A673 (cell line): ENCODE measurements around the gene OR52D1. TPM values are rescaled to one million over a fixed set of nuclear protein-coding genes. Genes with fewer than 3 reads are reported as not detected.

Experiments used
- BruUV-seq: library from RNA; stranded (reverse); fragments of 400-500 nt; replicated peaks from 2 replicates; lab custom pipeline; 2021; lab: Mats Ljungman, UMichigan
- CTCF ChIA-PET: fragments of 300-600 bp; sonication (Branson Sonifier 250); formaldehyde crosslinking; loops from one replicate; lab custom pipeline; 2022; ENCODE audit warnings: antibody characterized with exemption; lab: Charles Lee
- POLR2A ChIA-PET: fragments of 300-600 bp; sonication (Branson Sonifier 250); formaldehyde crosslinking; loops from one replicate; lab custom pipeline; 2022; ENCODE audit warnings: antibody characterized with exemption; ENCODE audit not compliant: low non-redundant PET; lab: Charles Lee
- DNase-seq: peaks from one replicate; pipeline ENCODE4 v3.0.0-alpha.2; 2015; ENCODE audit warnings: low spot score
- H3K27ac ChIP-seq: fragments of 200-600 bp; sonication (generic); 2 replicates; pipeline ENCODE4 v1.5.1; 2016; ENCODE audit warnings: mixed run types, low read depth, mild to moderate bottlenecking, mixed read lengths, antibody characterized with exemption, low read length; ENCODE audit not compliant: poor library complexity, severe bottlenecking
- H3K27me3 ChIP-seq: fragments of 200-600 bp; sonication (generic); replicated peaks from 2 replicates; pipeline ENCODE4 v1.6.1; 2017; ENCODE audit warnings: mixed run types, low read depth, mild to moderate bottlenecking, mixed read lengths, antibody characterized with exemption, low read length; ENCODE audit not compliant: insufficient read depth, poor library complexity
- H3K36me3 ChIP-seq: fragments of 200-600 bp; sonication (generic); 2 replicates; pipeline ENCODE4 v1.6.1; 2016; ENCODE audit warnings: mixed run types, mild to moderate bottlenecking, mixed read lengths, antibody characterized with exemption, low read length; ENCODE audit not compliant: insufficient read depth, poor library complexity, severe bottlenecking
- H3K4me1 ChIP-seq: fragments of 200-600 bp; sonication (generic); 2 replicates; pipeline ENCODE4 v1.6.1; 2017; ENCODE audit warnings: mixed run types, mild to moderate bottlenecking, mixed read lengths, antibody characterized with exemption, low read length; ENCODE audit not compliant: insufficient read depth, poor library complexity, severe bottlenecking
- H3K4me3 ChIP-seq: fragments of 200-600 bp; sonication (generic); 2 replicates; pipeline ENCODE4 v1.5.1; 2016; ENCODE audit warnings: low read depth, mixed run types, mild to moderate bottlenecking, mixed read lengths, low read length; ENCODE audit not compliant: poor library complexity, severe bottlenecking
- H3K9me3 ChIP-seq: fragments of 200-600 bp; sonication (generic); 2 replicates; pipeline ENCODE4 v1.6.1; 2016; ENCODE audit warnings: mixed run types, low read depth, mild to moderate bottlenecking, mixed read lengths, antibody characterized with exemption, low read length; ENCODE audit not compliant: poor library complexity, severe bottlenecking
- EZH2 ChIP-seq: fragments of 200-600 bp; sonication (generic); IDR thresholded peaks from 2 replicates; pipeline ENCODE4 v1.6.1; 2017; ENCODE audit warnings: borderline replicate concordance, low read depth, mild to moderate bottlenecking, mixed read lengths, antibody characterized with exemption, low read length; ENCODE audit not compliant: poor library complexity, severe bottlenecking
- intact Hi-C: fragments of 100-400 bp; cut with micrococcal nuclease; formaldehyde crosslinking; loops from one replicate; pipeline ENCODE4 v1.10.0; 2022; ENCODE audit not compliant: unreplicated experiment
- total RNA-seq: library from RNA; stranded (reverse); gene quantifications from 2 replicates; pipeline ENCODE4 v1.2.3, GENCODE V29; 2021
- TF ChIP-seq, protein P1 (sequence below): fragments of 300-800, 200-600 bp; sonication (generic); conservative IDR thresholded peaks from 2 replicates; pipeline ENCODE4 v1.5.1; 2017; ENCODE audit warnings: low read depth, mild to moderate bottlenecking, antibody characterized with exemption, low read length, moderate library complexity, mixed read lengths

OR52D1 gene
- total RNA-seq, 1 experiment from 2014 or later, result not detected

DNA sequence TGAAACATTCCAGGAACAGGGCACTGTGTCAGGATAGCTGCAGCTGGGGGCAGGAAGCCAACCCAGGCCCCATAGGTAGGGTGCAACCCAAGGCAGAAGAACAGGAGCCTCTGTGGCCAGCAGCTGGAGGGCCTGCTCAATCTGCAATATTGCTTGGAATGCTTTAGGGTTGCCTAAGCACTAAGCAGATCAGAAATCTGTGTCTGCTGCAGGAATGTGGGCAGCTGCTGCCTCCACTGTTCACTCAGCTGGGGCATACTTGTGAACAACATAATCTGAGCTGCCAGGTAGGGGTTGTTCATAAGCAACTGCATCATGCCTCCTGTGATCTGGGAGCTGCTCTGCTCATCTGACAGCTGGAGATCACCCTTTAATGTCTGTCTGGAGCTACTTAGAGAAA, 26.4 kb downstream of the OR52D1 start:
- CTCF ChIA-PET, result no interaction called here

DNA sequence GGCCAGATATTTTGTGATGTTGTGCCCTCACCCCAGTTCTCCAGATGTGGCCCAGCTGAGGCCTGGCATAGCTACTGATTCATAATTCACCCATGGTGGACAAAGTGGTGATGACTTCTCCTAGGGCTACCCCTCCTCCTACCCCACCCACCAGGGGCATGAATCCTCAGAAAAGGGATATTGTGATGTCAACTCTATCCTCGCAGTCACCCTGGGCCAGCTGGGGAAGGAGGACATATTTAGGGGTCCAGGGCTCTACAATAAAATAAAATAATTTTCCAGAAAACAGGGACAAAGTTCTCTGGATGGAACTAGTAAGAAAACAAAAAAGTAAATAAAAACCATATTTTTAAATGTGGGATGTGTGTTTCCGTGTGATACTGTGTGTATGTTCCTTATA, 28.1 kb downstream of the OR52D1 start, which contains the start of gene UBQLNL:
TSS of gene UBQLNL (minus strand) at position 101 of the 400 bp plus-strand sequence. CDS start 258 bp downstream, outside the sequence.
- TF ChIP-seq, protein P1, sequence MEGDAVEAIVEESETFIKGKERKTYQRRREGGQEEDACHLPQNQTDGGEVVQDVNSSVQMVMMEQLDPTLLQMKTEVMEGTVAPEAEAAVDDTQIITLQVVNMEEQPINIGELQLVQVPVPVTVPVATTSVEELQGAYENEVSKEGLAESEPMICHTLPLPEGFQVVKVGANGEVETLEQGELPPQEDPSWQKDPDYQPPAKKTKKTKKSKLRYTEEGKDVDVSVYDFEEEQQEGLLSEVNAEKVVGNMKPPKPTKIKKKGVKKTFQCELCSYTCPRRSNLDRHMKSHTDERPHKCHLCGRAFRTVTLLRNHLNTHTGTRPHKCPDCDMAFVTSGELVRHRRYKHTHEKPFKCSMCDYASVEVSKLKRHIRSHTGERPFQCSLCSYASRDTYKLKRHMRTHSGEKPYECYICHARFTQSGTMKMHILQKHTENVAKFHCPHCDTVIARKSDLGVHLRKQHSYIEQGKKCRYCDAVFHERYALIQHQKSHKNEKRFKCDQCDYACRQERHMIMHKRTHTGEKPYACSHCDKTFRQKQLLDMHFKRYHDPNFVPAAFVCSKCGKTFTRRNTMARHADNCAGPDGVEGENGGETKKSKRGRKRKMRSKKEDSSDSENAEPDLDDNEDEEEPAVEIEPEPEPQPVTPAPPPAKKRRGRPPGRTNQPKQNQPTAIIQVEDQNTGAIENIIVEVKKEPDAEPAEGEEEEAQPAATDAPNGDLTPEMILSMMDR, result no peak
- no peak for TF ChIP-seq EZH2
- BruUV-seq, result no TSS peak
- Histone ChIP-seq H3K4me1 (no peaks in the 10 kb centered on the region), H3K36me3 (no peaks in the 10 kb centered on the region), H3K4me3 (no peak within 1 kb of the TSS), H3K27me3 (no peaks in the 10 kb centered on the region), H3K9me3 (no peaks in the 10 kb centered on the region), H3K27ac (no peak within 1 kb of the TSS)
- intact Hi-C loops, result no loop called here
- no peak for DNase-seq
- ChIA-PET POLR2A (no interaction called here), CTCF (no interaction called here)

More for the DNA sequence above, 26.4 kb downstream of the OR52D1 start:
- POLR2A ChIA-PET, result no interaction called here
- no peaks in the 10 kb centered on the region for H3K27me3 ChIP-seq
- no TSS peak for BruUV-seq
- H3K36me3 ChIP-seq, result no peaks in the 10 kb centered on the region
- H3K27ac ChIP-seq, result no peak overlapping the region
- no peaks in the 10 kb centered on the region for H3K9me3 ChIP-seq
- intact Hi-C loops, result no loop called here
- no peaks in the 10 kb centered on the region for H3K4me1 ChIP-seq
- H3K4me3 ChIP-seq, result no peak overlapping the region
- TF ChIP-seq, protein P1, result no peak
- no peak for TF ChIP-seq EZH2
- no peak for DNase-seq

DNA sequence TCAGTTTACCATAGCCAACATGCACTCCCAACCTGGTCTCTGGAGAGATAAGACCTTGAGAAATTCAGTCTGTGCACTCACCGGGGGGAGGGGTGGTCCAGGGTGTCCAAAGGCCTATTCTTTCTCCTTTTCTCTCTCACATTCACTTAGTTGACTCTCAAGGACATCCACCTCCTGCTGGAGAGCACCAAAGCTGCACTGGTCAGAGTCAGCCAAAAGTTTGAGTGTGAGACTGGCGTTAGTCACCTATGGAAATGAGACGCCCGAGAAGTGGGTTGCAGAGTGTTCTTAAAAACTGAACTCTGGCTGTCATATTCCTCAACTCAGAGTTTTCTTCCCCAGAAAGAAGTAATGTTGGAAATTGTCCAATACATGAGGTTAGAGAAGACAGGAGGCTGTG, 33.1 kb downstream of the OR52D1 start:
- ChIA-PET POLR2A (no interaction called here), CTCF (interaction anchor here (0.6 kb wide), 1 partner anchor 45 kb away, joined by 4 read pairs; no protein-coding TSS in a partner anchor)
- intact Hi-C loops, result no loop called here
- H3K9me3 ChIP-seq, result no peaks in the 10 kb centered on the region
- TF ChIP-seq, protein P1, result no peak
- TF ChIP-seq EZH2, result no peak
- no peaks in the 10 kb centered on the region for H3K36me3 ChIP-seq
- no peaks in the 10 kb centered on the region for H3K27me3 ChIP-seq
- no peaks in the 10 kb centered on the region for H3K4me1 ChIP-seq
- no peak overlapping the region for H3K4me3 ChIP-seq
- DNase-seq, result no peak
- BruUV-seq, result no TSS peak
- H3K27ac ChIP-seq, result no peak overlapping the region
